B cell (primary cell): Measurements from ENCODE around the gene SLC30A3. TPM values are rescaled to one million over a fixed set of nuclear protein-coding genes. Genes with fewer than 3 reads are reported as not detected.

Source experiments
- ATAC-seq: fragments of 200-7000 bp; cut with Tn5 transposase; one replicate; pipeline ENCODE4 v1.10.0; 2021; ENCODE audit warnings: low read depth, mild to moderate bottlenecking, moderate number of reproducible peaks, moderate library complexity
- CTCF ChIA-PET: fragments of 350-600 bp; sonication (Branson Sonifier 250); formaldehyde crosslinking; loops from one replicate; lab custom pipeline; 2021; ENCODE audit warnings: antibody characterized with exemption, inconsistent platforms; lab: Charles Lee
- POLR2A ChIA-PET: fragments of 350-600 bp; sonication (Branson Sonifier 250); formaldehyde crosslinking; loops from one replicate; lab custom pipeline; 2021; ENCODE audit warnings: antibody characterized with exemption; lab: Charles Lee
- DNase-seq: peaks from one replicate; pipeline ENCODE4 v3.0.0; 2013
- H2AFZ ChIP-seq: 2 replicates; pipeline ENCODE4 v1.6.1; 2012; ENCODE audit warnings: mild to moderate bottlenecking, low read depth, low read length; ENCODE audit not compliant: insufficient read depth, poor library complexity, severe bottlenecking
- H3K27ac ChIP-seq, 2 donors: 1 replicate in 1 of 2; 2 replicates in 1 of 2; pipeline ENCODE4 v1.5.1; 2012 to 2013; ENCODE audit warnings: low read length in 2 of 2, mild to moderate bottlenecking in 2 of 2, moderate library complexity in 1 of 2
- H3K27me3 ChIP-seq, 4 experiments: fragments of 200-600 bp in 1 of 4; sonication (generic) in 1 of 4; replicated peaks in 1 of 4; 1 replicate in 2 of 4; 2 replicates in 2 of 4; pipeline versions ENCODE4 v1.6.1 to v1.7.0; 2013 to 2016; ENCODE audit warnings: low read length in 3 of 4, mild to moderate bottlenecking in 2 of 4, mixed read lengths in 1 of 4, moderate library complexity in 1 of 4; ENCODE audit not compliant: insufficient read depth in 4 of 4, control insufficient read depth in 3 of 4; ENCODE audit errors: control extremely low read depth in 1 of 4
- H3K36me3 ChIP-seq, 2 experiments: replicated peaks in 1 of 2; 1 replicate in 1 of 2; 2 replicates in 1 of 2; pipeline versions ENCODE4 v1.6.1 to v1.7.1; 2013; ENCODE audit warnings: low read length in 1 of 2; ENCODE audit not compliant: insufficient read depth in 2 of 2, control insufficient read depth in 1 of 2; ENCODE audit errors: control extremely low read depth in 1 of 2, extremely low read depth in 1 of 2
- H3K4me1 ChIP-seq, 2 donors: fragments of 200-600 bp in 1 of 2; sonication (generic) in 1 of 2; 1 replicate in 1 of 2; 2 replicates in 1 of 2; pipeline versions ENCODE4 v1.5.1 to v1.6.1; 2013 to 2017; ENCODE audit warnings: low read length in 2 of 2; ENCODE audit not compliant: control insufficient read depth in 2 of 2, insufficient read depth in 2 of 2
- H3K4me2 ChIP-seq: replicated peaks from 2 replicates; pipeline ENCODE3; 2012; ENCODE audit warnings: mild to moderate bottlenecking, low read depth, low read length; ENCODE audit not compliant: poor library complexity, severe bottlenecking
- H3K4me3 ChIP-seq, 5 experiments: fragments of 200-600 bp in 1 of 5; sonication (generic) in 1 of 5; 1 replicate in 3 of 5; 2 replicates in 2 of 5; pipeline versions ENCODE4 v1.5.1 to v1.7.0; 2011 to 2016; ENCODE audit warnings: low read length in 4 of 5, mild to moderate bottlenecking in 4 of 5, low read depth in 2 of 5, control low read depth in 1 of 5, moderate library complexity in 1 of 5; ENCODE audit not compliant: insufficient read depth in 1 of 5; ENCODE audit errors: control extremely low read depth in 1 of 5, extremely low read depth in 1 of 5
- H3K79me2 ChIP-seq: fragments of 200-600 bp; sonication (generic); one replicate; pipeline ENCODE4 v1.6.0; 2016; ENCODE audit warnings: low read length; ENCODE audit not compliant: control insufficient read depth, insufficient read depth
- H3K9ac ChIP-seq: fragments of 200-600 bp; sonication (generic); 2 replicates; pipeline ENCODE4 v1.6.1; 2017; ENCODE audit warnings: mild to moderate bottlenecking, low read length, moderate library complexity
- H3K9me3 ChIP-seq, 3 donors: one replicate each; pipeline versions ENCODE4 v1.6.1 to v1.7.1; 2013; ENCODE audit warnings: low read length in 2 of 3; ENCODE audit not compliant: control insufficient read depth in 2 of 3, insufficient read depth in 1 of 3; ENCODE audit errors: control extremely low read depth in 1 of 3
- H4K20me1 ChIP-seq: 2 replicates; pipeline ENCODE4 v1.6.0; 2012; ENCODE audit warnings: mild to moderate bottlenecking, low read length; ENCODE audit not compliant: insufficient read depth, control insufficient read depth, poor library complexity, severe bottlenecking
- H3K27ac Mint-ChIP-seq: one replicate; pipeline ENCODE4 v1.8.0; 2021; ENCODE audit warnings: mixed read lengths
- H3K27me3 Mint-ChIP-seq: one replicate; pipeline ENCODE4 v1.8.0; 2021; ENCODE audit warnings: mixed read lengths
- H3K4me1 Mint-ChIP-seq: one replicate; pipeline ENCODE4 v1.8.0; 2021; ENCODE audit warnings: mixed read lengths
- H3K4me3 Mint-ChIP-seq: one replicate; pipeline ENCODE4 v1.8.0; 2021; ENCODE audit warnings: mixed read lengths
- H3K9me3 Mint-ChIP-seq: one replicate; pipeline ENCODE4 v1.8.0; 2022; ENCODE audit warnings: mixed read lengths; ENCODE audit not compliant: insufficient read depth
- EZH2 ChIP-seq: IDR thresholded peaks from 2 replicates; pipeline ENCODE4 v1.6.1; 2012; ENCODE audit warnings: borderline replicate concordance, low read depth, mild to moderate bottlenecking, moderate library complexity, low read length; ENCODE audit not compliant: insufficient read depth, poor library complexity, severe bottlenecking
- WGBS: methylation state at CpG from one replicate; pipeline ENCODE4 v1.1.5; 2013; ENCODE audit warnings: missing lambda C conversion rate; ENCODE audit not compliant: insufficient coverage; 5-methylcytosine and 5-hydroxymethylcytosine counted together
- intact Hi-C: fragments of 100-400 bp; cut with micrococcal nuclease; formaldehyde crosslinking; loops from one replicate; pipeline ENCODE4 v1.10.0; 2022
- polyA plus RNA-seq: library from polyadenylated mRNA; depleted of rRNA; stranded (reverse); fragments of >200 nt; gene quantifications from 2 replicates; pipeline ENCODE4 v1.2.3, GENCODE V29; 2012
- total RNA-seq, 2 donors: library from RNA; stranded (reverse); fragments of 120-200 nt in 1 of 2; gene quantifications; 1 replicate in 1 of 2; 2 replicates in 1 of 2; pipeline versions ENCODE4 v1.2.3 to v1.2.4, GENCODE V29; 2013 to 2022
- TF ChIP-seq, protein P1 (sequence below): fragments of 200-600 bp; IDR thresholded peaks from one replicate; pipeline ENCODE4 v1.8.0; 2022; ENCODE audit warnings: antibody characterized with exemption, mild to moderate bottlenecking

Gene SLC30A3
- total and polyA plus RNA-seq, 2 donors (not counting 1 experiment from before 2014, with no cell fraction given) = 0.09 TPM; not detected in 1

DNA sequence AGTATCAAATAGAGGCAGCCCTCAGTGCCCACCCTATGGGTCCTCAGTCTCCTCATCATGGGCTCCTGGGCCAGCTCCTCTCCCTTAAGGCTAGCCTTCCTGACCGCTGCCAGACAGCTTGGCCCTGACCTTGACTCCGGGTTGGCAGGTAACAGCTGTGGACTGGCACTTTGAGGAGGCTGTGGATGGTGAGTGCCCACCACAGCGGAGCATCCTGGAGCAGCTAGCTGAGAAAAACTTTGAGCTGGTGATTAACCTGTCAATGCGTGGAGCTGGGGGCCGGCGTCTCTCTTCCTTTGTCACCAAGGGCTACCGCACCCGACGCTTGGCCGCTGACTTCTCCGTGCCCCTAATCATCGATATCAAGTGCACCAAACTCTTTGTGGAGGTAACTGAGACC, 26.7 kb downstream of the SLC30A3 start:
- Mint-ChIP-seq H3K4me1 (no peaks in the 10 kb centered on the region), H3K27ac (no peak overlapping the region), H3K9me3 (no peaks in the 10 kb centered on the region), H3K27me3 (no peaks in the 10 kb centered on the region), H3K4me3 (no peak overlapping the region)
- H3K27ac ChIP-seq = no peak overlapping the region
- no peak overlapping the region for H3K4me2 ChIP-seq
- ATAC-seq (no peak), DNase-seq (no peak)
- no peak overlapping the region for H3K4me3 ChIP-seq
- 98% methylated on average over 10 of the region's 12 CpGs for WGBS
- no peaks in the 10 kb centered on the region for H4K20me1 ChIP-seq
- H3K9me3 ChIP-seq = no peaks in the 10 kb centered on the region
- ChIA-PET POLR2A (interaction anchor here (0.7 kb wide), 1 partner anchor 85 kb away, joined by 3 read pairs; no protein-coding TSS in a partner anchor), CTCF (interaction anchor here (0.6 to 1.9 kb wide), 3 partner anchors 18 to 1140 kb away, joined by 3 to 4 read pairs (median 3); no protein-coding TSS in a partner anchor)
- H3K79me2 ChIP-seq = no peaks in the 10 kb centered on the region
- no peak overlapping the region for H2AFZ ChIP-seq
- no peak overlapping the region for H3K9ac ChIP-seq
- no peaks in the 10 kb centered on the region for H3K4me1 ChIP-seq
- H3K27me3 ChIP-seq = no peaks in the 10 kb centered on the region
- intact Hi-C loops = no loop called here
- peaks cover 7 to 91% of the 10 kb centered on the region in 2 experiments for H3K36me3 ChIP-seq
- no peak for TF ChIP-seq EZH2
- TF ChIP-seq, protein P1, sequence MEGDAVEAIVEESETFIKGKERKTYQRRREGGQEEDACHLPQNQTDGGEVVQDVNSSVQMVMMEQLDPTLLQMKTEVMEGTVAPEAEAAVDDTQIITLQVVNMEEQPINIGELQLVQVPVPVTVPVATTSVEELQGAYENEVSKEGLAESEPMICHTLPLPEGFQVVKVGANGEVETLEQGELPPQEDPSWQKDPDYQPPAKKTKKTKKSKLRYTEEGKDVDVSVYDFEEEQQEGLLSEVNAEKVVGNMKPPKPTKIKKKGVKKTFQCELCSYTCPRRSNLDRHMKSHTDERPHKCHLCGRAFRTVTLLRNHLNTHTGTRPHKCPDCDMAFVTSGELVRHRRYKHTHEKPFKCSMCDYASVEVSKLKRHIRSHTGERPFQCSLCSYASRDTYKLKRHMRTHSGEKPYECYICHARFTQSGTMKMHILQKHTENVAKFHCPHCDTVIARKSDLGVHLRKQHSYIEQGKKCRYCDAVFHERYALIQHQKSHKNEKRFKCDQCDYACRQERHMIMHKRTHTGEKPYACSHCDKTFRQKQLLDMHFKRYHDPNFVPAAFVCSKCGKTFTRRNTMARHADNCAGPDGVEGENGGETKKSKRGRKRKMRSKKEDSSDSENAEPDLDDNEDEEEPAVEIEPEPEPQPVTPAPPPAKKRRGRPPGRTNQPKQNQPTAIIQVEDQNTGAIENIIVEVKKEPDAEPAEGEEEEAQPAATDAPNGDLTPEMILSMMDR = no peak

DNA sequence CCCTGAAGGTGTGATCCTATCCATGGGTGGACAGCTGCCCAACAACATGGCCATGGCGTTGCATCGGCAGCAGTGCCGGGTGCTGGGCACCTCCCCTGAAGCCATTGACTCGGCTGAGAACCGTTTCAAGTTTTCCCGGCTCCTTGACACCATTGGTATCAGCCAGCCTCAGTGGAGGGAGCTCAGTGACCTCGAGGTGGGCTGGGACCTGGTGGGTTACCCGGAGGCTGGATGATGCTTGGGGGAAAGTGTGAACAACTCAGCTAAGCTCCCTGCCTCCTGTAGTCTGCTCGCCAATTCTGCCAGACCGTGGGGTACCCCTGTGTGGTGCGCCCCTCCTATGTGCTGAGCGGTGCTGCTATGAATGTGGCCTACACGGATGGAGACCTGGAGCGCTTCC, 29.5 kb downstream of the SLC30A3 start:
- Histone ChIP-seq H3K9ac (no peak overlapping the region), H3K27ac (no peak overlapping the region), H3K27me3 (no peaks in the 10 kb centered on the region), H2AFZ (no peak overlapping the region), H3K9me3 (no peaks in the 10 kb centered on the region), H3K4me2 (no peak overlapping the region), H3K79me2 (no peaks in the 10 kb centered on the region), H3K36me3 (peaks cover 8 to 75% of the 10 kb centered on the region in 2 experiments), H3K4me1 (no peaks in the 10 kb centered on the region), H3K4me3 (no peak overlapping the region), H4K20me1 (no peaks in the 10 kb centered on the region)
- ATAC-seq (no peak), DNase-seq (no peak)
- Mint-ChIP-seq H3K9me3 (no peaks in the 10 kb centered on the region), H3K4me3 (no peak overlapping the region), H3K27me3 (no peaks in the 10 kb centered on the region), H3K4me1 (no peaks in the 10 kb centered on the region), H3K27ac (no peak overlapping the region)
- ChIA-PET POLR2A (interaction anchor here (0.6 kb wide), 1 partner anchor 118 kb away, joined by 6 read pairs; no protein-coding TSS in a partner anchor), CTCF (no interaction called here)
- intact Hi-C loops = no loop called here
- TF ChIP-seq, protein P1 = no peak
- no peak for TF ChIP-seq EZH2
- WGBS = 95% methylated on average over 14 of the region's 14 CpGs
